ENCODE data around the gene ANKRD44. TPM values are rescaled to one million over a fixed set of nuclear protein-coding genes. Genes with fewer than 3 reads are reported as not detected.

ANKRD44 gene
- total RNA-seq, 1 experiment from 2014 or later, result 7.8 TPM

DNA sequence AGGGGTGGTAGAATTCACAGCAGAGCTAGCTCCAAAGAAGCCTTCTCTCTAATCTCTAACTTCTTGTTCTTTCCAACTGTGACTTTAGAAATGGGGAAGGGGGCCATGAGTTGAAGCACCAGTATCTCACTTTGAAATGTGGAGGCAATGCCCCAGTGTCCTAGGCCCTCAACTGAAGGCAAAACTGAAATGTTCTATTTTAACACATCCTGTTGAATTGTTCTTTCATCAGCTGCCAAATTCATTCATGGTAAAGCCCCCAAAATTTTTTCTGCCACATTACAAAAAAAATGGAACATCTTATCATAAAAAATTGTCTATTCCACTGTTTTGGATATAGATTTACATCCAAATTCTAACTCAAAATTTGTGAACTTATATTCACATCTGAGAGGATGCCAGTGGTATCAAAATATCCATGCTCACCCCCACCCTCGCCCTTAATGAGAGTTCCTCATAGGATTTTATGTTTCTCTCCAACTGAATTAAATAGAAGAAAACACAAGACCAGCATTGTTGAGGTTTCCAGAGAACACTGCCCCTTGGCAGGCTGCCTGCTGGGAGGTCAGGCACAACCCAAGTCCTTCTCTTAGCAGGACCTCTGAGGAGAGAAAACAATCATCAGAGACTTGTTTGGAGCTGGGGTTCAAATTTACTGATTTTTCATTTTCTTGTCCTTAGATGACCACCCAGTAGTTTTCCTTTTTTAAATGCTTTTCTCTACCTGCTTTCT lies 236.7 kb downstream of the ANKRD44 start:
- no peaks in the 10 kb centered on the region for H3K9me3 ChIP-seq (ENCODE audit: control insufficient read depth, insufficient read depth, low read depth, low read length)
- intact Hi-C loops (cut with micrococcal nuclease; ENCODE audit: unreplicated experiment), result no loop called here
- in situ Hi-C loops (cut with HindIII; ENCODE audit: low pct_unique_long_range_greater_than_20kb, low sequenced_read_pairs), result no loop called here
- H3K27me3 ChIP-seq (ENCODE audit: control insufficient read depth, insufficient read depth, low read length), result no peaks in the 10 kb centered on the region
- POLR2A ChIA-PET, result no interaction called here
- no TSS peak for BruUV-seq (replicated peaks)
- DNase-seq (ENCODE audit: low read depth, low spot score) (no peak), ATAC-seq (no peak)
- no peak overlapping the region for H3K4me3 ChIP-seq (ENCODE audit: low read depth in 2 of 2, low read length in 2 of 2)
- no peak overlapping the region for H3K27ac ChIP-seq (ENCODE audit: low read length)
- no peaks in the 10 kb centered on the region for H3K36me3 ChIP-seq (ENCODE audit: control insufficient read depth, insufficient read depth, low read length)
- TF ChIP-seq TCF7L2 (IDR thresholded peaks at IDR 0.05; ENCODE audit: low read depth, low read length) (no peak), CTCF (IDR thresholded peaks at IDR 0.05) (no peak), POLR2AphosphoS5 (IDR thresholded peaks at IDR 0.05; ENCODE audit: low read depth, low read length) (no peak), SIN3A (IDR thresholded peaks at IDR 0.05; ENCODE audit: borderline replicate concordance, insufficient read depth, low read depth, low read length) (no peak)
- TF ChIP-seq, protein P1, sequence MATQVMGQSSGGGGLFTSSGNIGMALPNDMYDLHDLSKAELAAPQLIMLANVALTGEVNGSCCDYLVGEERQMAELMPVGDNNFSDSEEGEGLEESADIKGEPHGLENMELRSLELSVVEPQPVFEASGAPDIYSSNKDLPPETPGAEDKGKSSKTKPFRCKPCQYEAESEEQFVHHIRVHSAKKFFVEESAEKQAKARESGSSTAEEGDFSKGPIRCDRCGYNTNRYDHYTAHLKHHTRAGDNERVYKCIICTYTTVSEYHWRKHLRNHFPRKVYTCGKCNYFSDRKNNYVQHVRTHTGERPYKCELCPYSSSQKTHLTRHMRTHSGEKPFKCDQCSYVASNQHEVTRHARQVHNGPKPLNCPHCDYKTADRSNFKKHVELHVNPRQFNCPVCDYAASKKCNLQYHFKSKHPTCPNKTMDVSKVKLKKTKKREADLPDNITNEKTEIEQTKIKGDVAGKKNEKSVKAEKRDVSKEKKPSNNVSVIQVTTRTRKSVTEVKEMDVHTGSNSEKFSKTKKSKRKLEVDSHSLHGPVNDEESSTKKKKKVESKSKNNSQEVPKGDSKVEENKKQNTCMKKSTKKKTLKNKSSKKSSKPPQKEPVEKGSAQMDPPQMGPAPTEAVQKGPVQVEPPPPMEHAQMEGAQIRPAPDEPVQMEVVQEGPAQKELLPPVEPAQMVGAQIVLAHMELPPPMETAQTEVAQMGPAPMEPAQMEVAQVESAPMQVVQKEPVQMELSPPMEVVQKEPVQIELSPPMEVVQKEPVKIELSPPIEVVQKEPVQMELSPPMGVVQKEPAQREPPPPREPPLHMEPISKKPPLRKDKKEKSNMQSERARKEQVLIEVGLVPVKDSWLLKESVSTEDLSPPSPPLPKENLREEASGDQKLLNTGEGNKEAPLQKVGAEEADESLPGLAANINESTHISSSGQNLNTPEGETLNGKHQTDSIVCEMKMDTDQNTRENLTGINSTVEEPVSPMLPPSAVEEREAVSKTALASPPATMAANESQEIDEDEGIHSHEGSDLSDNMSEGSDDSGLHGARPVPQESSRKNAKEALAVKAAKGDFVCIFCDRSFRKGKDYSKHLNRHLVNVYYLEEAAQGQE (IDR thresholded peaks at IDR 0.05; ENCODE audit: insufficient read depth in 1 of 2, low read depth in 2 of 2, low read length in 1 of 2), result no peak
- no peaks in the 10 kb centered on the region for H3K4me1 ChIP-seq (ENCODE audit: control insufficient read depth, insufficient read depth, low read length)
- CTCF ChIA-PET, result no interaction called here

DNA sequence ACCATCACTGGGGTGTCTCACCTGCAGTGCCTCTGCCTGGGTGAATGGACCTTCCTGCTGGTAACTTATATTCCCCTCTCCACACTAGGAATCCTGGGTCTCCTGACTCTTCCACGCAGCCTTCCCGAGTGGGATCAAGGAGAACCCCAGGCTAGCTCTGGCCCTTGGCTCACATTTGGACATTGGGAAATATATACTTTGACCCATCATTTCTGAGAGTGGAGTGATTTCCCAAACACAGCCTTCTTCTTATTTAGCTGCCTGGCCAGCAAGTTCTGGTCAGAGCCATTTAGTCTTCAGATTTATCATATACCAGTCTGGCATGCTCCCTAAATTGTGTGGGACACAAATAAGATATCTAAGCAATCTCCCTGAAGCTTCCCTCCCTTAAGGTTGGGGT lies 237.3 kb downstream of the ANKRD44 start:
- H3K27me3 ChIP-seq (ENCODE audit: control insufficient read depth, insufficient read depth, low read length), result no peaks in the 10 kb centered on the region
- no peaks in the 10 kb centered on the region for H3K36me3 ChIP-seq (ENCODE audit: control insufficient read depth, insufficient read depth, low read length)
- no peak for DNase-seq (ENCODE audit: low read depth, low spot score)
- TF ChIP-seq, protein P1 (IDR thresholded peaks at IDR 0.05; ENCODE audit: insufficient read depth in 1 of 2, low read depth in 2 of 2, low read length in 1 of 2), result no peak
- no peak for TF ChIP-seq TCF7L2 (IDR thresholded peaks at IDR 0.05; ENCODE audit: low read depth, low read length)
- TF ChIP-seq CTCF (IDR thresholded peaks at IDR 0.05), result no peak
- no peak for TF ChIP-seq SIN3A (IDR thresholded peaks at IDR 0.05; ENCODE audit: borderline replicate concordance, insufficient read depth, low read depth, low read length)
- no peak for TF ChIP-seq POLR2AphosphoS5 (IDR thresholded peaks at IDR 0.05; ENCODE audit: low read depth, low read length)
- H3K27ac ChIP-seq (ENCODE audit: low read length), result no peak overlapping the region
- intact Hi-C loops (cut with micrococcal nuclease; ENCODE audit: unreplicated experiment), result no loop called here
- POLR2A ChIA-PET, result no interaction called here
- H3K9me3 ChIP-seq (ENCODE audit: control insufficient read depth, insufficient read depth, low read depth, low read length), result no peaks in the 10 kb centered on the region
- no peak overlapping the region for H3K4me3 ChIP-seq (ENCODE audit: low read depth in 2 of 2, low read length in 2 of 2)
- CTCF ChIA-PET, result no interaction called here
- BruUV-seq (replicated peaks), result no TSS peak
- no peaks in the 10 kb centered on the region for H3K4me1 ChIP-seq (ENCODE audit: control insufficient read depth, insufficient read depth, low read length)
- in situ Hi-C loops (cut with HindIII; ENCODE audit: low pct_unique_long_range_greater_than_20kb, low sequenced_read_pairs), result no loop called here
- no peak for ATAC-seq
